B cell (primary cell): ENCODE measurements around the gene MEAF6. TPM values are rescaled to one million over a fixed set of nuclear protein-coding genes. Genes with fewer than 3 reads are reported as not detected.
A peak's percentile ranks its signal among the peaks of the same experiment; 100 is the strongest.

ENCODE experiments used
- ATAC-seq: fragments of 200-7000 bp; cut with Tn5 transposase; one replicate; pipeline ENCODE4 v1.10.0; 2021; ENCODE audit warnings: low read depth, mild to moderate bottlenecking, moderate number of reproducible peaks, moderate library complexity
- CTCF ChIA-PET: fragments of 350-600 bp; sonication (Branson Sonifier 250); formaldehyde crosslinking; loops from one replicate; lab custom pipeline; 2021; ENCODE audit warnings: antibody characterized with exemption, inconsistent platforms; lab: Charles Lee
- POLR2A ChIA-PET: fragments of 350-600 bp; sonication (Branson Sonifier 250); formaldehyde crosslinking; loops from one replicate; lab custom pipeline; 2021; ENCODE audit warnings: antibody characterized with exemption; lab: Charles Lee
- DNase-seq: peaks from one replicate; pipeline ENCODE4 v3.0.0; 2013
- H2AFZ ChIP-seq: 2 replicates; pipeline ENCODE4 v1.6.1; 2012; ENCODE audit warnings: mild to moderate bottlenecking, low read depth, low read length; ENCODE audit not compliant: insufficient read depth, poor library complexity, severe bottlenecking
- H3K27ac ChIP-seq, 2 donors: 1 replicate in 1 of 2; 2 replicates in 1 of 2; pipeline ENCODE4 v1.5.1; 2012 to 2013; ENCODE audit warnings: low read length in 2 of 2, mild to moderate bottlenecking in 2 of 2, moderate library complexity in 1 of 2
- H3K27me3 ChIP-seq, 4 experiments: fragments of 200-600 bp in 1 of 4; sonication (generic) in 1 of 4; replicated peaks in 1 of 4; 1 replicate in 2 of 4; 2 replicates in 2 of 4; pipeline versions ENCODE4 v1.6.1 to v1.7.0; 2013 to 2016; ENCODE audit warnings: low read length in 3 of 4, mild to moderate bottlenecking in 2 of 4, mixed read lengths in 1 of 4, moderate library complexity in 1 of 4; ENCODE audit not compliant: insufficient read depth in 4 of 4, control insufficient read depth in 3 of 4; ENCODE audit errors: control extremely low read depth in 1 of 4
- H3K36me3 ChIP-seq, 2 experiments: replicated peaks in 1 of 2; 1 replicate in 1 of 2; 2 replicates in 1 of 2; pipeline versions ENCODE4 v1.6.1 to v1.7.1; 2013; ENCODE audit warnings: low read length in 1 of 2; ENCODE audit not compliant: insufficient read depth in 2 of 2, control insufficient read depth in 1 of 2; ENCODE audit errors: control extremely low read depth in 1 of 2, extremely low read depth in 1 of 2
- H3K4me1 ChIP-seq, 2 donors: fragments of 200-600 bp in 1 of 2; sonication (generic) in 1 of 2; 1 replicate in 1 of 2; 2 replicates in 1 of 2; pipeline versions ENCODE4 v1.5.1 to v1.6.1; 2013 to 2017; ENCODE audit warnings: low read length in 2 of 2; ENCODE audit not compliant: control insufficient read depth in 2 of 2, insufficient read depth in 2 of 2
- H3K4me2 ChIP-seq: replicated peaks from 2 replicates; pipeline ENCODE3; 2012; ENCODE audit warnings: mild to moderate bottlenecking, low read depth, low read length; ENCODE audit not compliant: poor library complexity, severe bottlenecking
- H3K4me3 ChIP-seq, 5 experiments: fragments of 200-600 bp in 1 of 5; sonication (generic) in 1 of 5; 1 replicate in 3 of 5; 2 replicates in 2 of 5; pipeline versions ENCODE4 v1.5.1 to v1.7.0; 2011 to 2016; ENCODE audit warnings: low read length in 4 of 5, mild to moderate bottlenecking in 4 of 5, low read depth in 2 of 5, control low read depth in 1 of 5, moderate library complexity in 1 of 5; ENCODE audit not compliant: insufficient read depth in 1 of 5; ENCODE audit errors: control extremely low read depth in 1 of 5, extremely low read depth in 1 of 5
- H3K79me2 ChIP-seq: fragments of 200-600 bp; sonication (generic); one replicate; pipeline ENCODE4 v1.6.0; 2016; ENCODE audit warnings: low read length; ENCODE audit not compliant: control insufficient read depth, insufficient read depth
- H3K9ac ChIP-seq: fragments of 200-600 bp; sonication (generic); 2 replicates; pipeline ENCODE4 v1.6.1; 2017; ENCODE audit warnings: mild to moderate bottlenecking, low read length, moderate library complexity
- H3K9me3 ChIP-seq, 3 donors: one replicate each; pipeline versions ENCODE4 v1.6.1 to v1.7.1; 2013; ENCODE audit warnings: low read length in 2 of 3; ENCODE audit not compliant: control insufficient read depth in 2 of 3, insufficient read depth in 1 of 3; ENCODE audit errors: control extremely low read depth in 1 of 3
- H4K20me1 ChIP-seq: 2 replicates; pipeline ENCODE4 v1.6.0; 2012; ENCODE audit warnings: mild to moderate bottlenecking, low read length; ENCODE audit not compliant: insufficient read depth, control insufficient read depth, poor library complexity, severe bottlenecking
- H3K27ac Mint-ChIP-seq: one replicate; pipeline ENCODE4 v1.8.0; 2021; ENCODE audit warnings: mixed read lengths
- H3K27me3 Mint-ChIP-seq: one replicate; pipeline ENCODE4 v1.8.0; 2021; ENCODE audit warnings: mixed read lengths
- H3K4me1 Mint-ChIP-seq: one replicate; pipeline ENCODE4 v1.8.0; 2021; ENCODE audit warnings: mixed read lengths
- H3K4me3 Mint-ChIP-seq: one replicate; pipeline ENCODE4 v1.8.0; 2021; ENCODE audit warnings: mixed read lengths
- H3K9me3 Mint-ChIP-seq: one replicate; pipeline ENCODE4 v1.8.0; 2022; ENCODE audit warnings: mixed read lengths; ENCODE audit not compliant: insufficient read depth
- EZH2 ChIP-seq: IDR thresholded peaks from 2 replicates; pipeline ENCODE4 v1.6.1; 2012; ENCODE audit warnings: borderline replicate concordance, low read depth, mild to moderate bottlenecking, moderate library complexity, low read length; ENCODE audit not compliant: insufficient read depth, poor library complexity, severe bottlenecking
- WGBS: methylation state at CpG from one replicate; pipeline ENCODE4 v1.1.5; 2013; ENCODE audit warnings: missing lambda C conversion rate; ENCODE audit not compliant: insufficient coverage; 5-methylcytosine and 5-hydroxymethylcytosine counted together
- intact Hi-C: fragments of 100-400 bp; cut with micrococcal nuclease; formaldehyde crosslinking; loops from one replicate; pipeline ENCODE4 v1.10.0; 2022
- polyA plus RNA-seq: library from polyadenylated mRNA; depleted of rRNA; stranded (reverse); fragments of >200 nt; gene quantifications from 2 replicates; pipeline ENCODE4 v1.2.3, GENCODE V29; 2012
- total RNA-seq, 2 donors: library from RNA; stranded (reverse); fragments of 120-200 nt in 1 of 2; gene quantifications; 1 replicate in 1 of 2; 2 replicates in 1 of 2; pipeline versions ENCODE4 v1.2.3 to v1.2.4, GENCODE V29; 2013 to 2022
- TF ChIP-seq, protein P1 (sequence below): fragments of 200-600 bp; IDR thresholded peaks from one replicate; pipeline ENCODE4 v1.8.0; 2022; ENCODE audit warnings: antibody characterized with exemption, mild to moderate bottlenecking

The MEAF6 gene
- total and polyA plus RNA-seq, 2 donors (not counting 1 experiment from before 2014, with no cell fraction given), result 52.5 to 84.2 TPM

DNA sequence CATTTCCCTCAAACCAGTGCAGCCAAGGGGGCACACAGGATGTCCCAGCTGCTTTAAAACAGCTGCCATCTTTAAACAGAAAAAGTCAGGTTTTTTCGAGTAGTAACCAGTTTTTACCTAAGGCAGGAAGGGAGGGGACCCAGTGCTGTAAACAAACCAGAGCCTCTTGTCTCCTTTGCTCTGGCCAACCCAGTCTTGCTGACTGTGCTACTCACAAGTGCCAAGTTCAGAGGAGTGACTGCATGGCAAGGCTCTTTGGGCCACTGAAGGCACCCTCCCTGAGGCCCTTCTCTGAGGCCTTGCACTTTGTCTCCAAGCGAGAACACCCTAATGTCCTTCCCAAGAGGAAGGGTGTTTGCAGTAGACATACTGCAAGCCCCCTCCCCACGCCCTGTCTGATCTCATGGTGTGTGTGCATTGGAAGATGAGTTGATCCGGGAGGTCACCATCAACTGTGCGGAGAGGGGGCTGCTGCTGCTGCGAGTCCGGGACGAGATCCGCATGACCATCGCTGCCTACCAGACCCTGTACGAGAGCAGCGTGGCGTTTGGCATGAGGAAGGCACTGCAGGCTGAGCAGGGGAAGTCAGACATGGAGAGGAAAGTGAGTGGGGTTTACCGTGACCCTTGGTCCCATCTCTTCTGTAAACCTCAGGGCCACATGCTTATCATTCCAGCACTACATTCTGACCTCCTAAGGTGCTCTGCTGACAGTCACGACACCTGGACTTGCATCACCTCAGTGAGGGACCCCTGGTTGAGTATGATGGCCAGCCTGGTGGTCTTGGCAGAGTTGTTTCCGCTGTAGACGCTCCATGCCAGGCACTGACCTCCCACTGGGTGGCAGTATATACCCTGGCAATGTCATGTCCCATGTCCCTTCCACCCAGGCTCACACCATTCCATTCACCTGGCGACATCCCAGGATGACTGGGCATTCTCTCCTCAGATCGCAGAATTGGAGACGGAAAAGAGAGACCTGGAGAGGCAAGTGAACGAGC is 46.9 kb upstream of the MEAF6 start:
- WGBS, result 93% methylated on average over 19 of the region's 21 CpGs
- intact Hi-C loops, result loop anchor here (1.0 kb wide), 1 partner anchor 121 kb away; no protein-coding TSS in a partner anchor
- Histone ChIP-seq H3K27me3 (no peaks in the 10 kb centered on the region), H3K9ac (no peak overlapping the region), H3K79me2 (no peaks in the 10 kb centered on the region), H3K9me3 (peaks cover 0 to 3% (median 0%) of the 10 kb centered on the region in 3 donors), H3K4me2 (no peak overlapping the region), H3K27ac (no peak overlapping the region), H4K20me1 (no peaks in the 10 kb centered on the region), H3K4me3 (no peak overlapping the region), H2AFZ (no peak overlapping the region), H3K36me3 (peaks cover 2 to 13% of the 10 kb centered on the region in 2 experiments), H3K4me1 (no peaks in the 10 kb centered on the region)
- ChIA-PET POLR2A (no interaction called here), CTCF (interaction anchor here (1.2 kb wide), 1 partner anchor 120 kb away, joined by 4 read pairs; no protein-coding TSS in a partner anchor)
- Mint-ChIP-seq H3K4me1 (no peaks in the 10 kb centered on the region), H3K27ac (no peak overlapping the region), H3K27me3 (peaks cover 5% of the 10 kb centered on the region), H3K9me3 (no peaks in the 10 kb centered on the region), H3K4me3 (no peak overlapping the region)
- ATAC-seq (no peak), DNase-seq (peak; percentile 51)
- no peak for TF ChIP-seq EZH2
- TF ChIP-seq, protein P1, sequence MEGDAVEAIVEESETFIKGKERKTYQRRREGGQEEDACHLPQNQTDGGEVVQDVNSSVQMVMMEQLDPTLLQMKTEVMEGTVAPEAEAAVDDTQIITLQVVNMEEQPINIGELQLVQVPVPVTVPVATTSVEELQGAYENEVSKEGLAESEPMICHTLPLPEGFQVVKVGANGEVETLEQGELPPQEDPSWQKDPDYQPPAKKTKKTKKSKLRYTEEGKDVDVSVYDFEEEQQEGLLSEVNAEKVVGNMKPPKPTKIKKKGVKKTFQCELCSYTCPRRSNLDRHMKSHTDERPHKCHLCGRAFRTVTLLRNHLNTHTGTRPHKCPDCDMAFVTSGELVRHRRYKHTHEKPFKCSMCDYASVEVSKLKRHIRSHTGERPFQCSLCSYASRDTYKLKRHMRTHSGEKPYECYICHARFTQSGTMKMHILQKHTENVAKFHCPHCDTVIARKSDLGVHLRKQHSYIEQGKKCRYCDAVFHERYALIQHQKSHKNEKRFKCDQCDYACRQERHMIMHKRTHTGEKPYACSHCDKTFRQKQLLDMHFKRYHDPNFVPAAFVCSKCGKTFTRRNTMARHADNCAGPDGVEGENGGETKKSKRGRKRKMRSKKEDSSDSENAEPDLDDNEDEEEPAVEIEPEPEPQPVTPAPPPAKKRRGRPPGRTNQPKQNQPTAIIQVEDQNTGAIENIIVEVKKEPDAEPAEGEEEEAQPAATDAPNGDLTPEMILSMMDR, result peak; percentile 60
